Measurements from ENCODE around the gene ATXN7L2. TPM values are rescaled to one million over a fixed set of nuclear protein-coding genes. Genes with fewer than 3 reads are reported as not detected.

The ATXN7L2 gene
- total RNA-seq, 1 donor from 2014 or later = 4.9 TPM

GRCh38 chr1:109481646-109482045, 2.1 kb upstream of the ATXN7L2 start:
- Histone ChIP-seq H3K27ac (no peak overlapping the region), H3K27me3 (no peaks in the 10 kb centered on the region), H3K9me3 (no peaks in the 10 kb centered on the region), H3K4me3 (no peak overlapping the region), H3K4me1 (peaks cover 19% of the 10 kb centered on the region), H3K36me3 (no peaks in the 10 kb centered on the region)
- TF ChIP-seq POLR2A (IDR thresholded peaks at IDR 0.05) (no peak), POLR2AphosphoS5 (IDR thresholded peaks at IDR 0.05; ENCODE audit: insufficient read depth in 1 of 2, low read depth in 1 of 2) (no peak), CTCF (IDR thresholded peaks at IDR 0.05) (no peak)
- no peak for DNase-seq (ENCODE audit: extremely low spot score in 2 of 2)
- intact Hi-C loops (cut with DNase I) = no loop called here

- Histone ChIP-seq H3K36me3 (no peaks in the 10 kb centered on the region), H3K27ac (no peak overlapping the region), H3K4me1 (peaks cover 19% of the 10 kb centered on the region), H3K9me3 (no peaks in the 10 kb centered on the region), H3K27me3 (no peaks in the 10 kb centered on the region), H3K4me3 (no peak overlapping the region)
- intact Hi-C loops (cut with DNase I) = no loop called here
- TF ChIP-seq CTCF (IDR thresholded peaks at IDR 0.05) (no peak), POLR2AphosphoS5 (IDR thresholded peaks at IDR 0.05; ENCODE audit: insufficient read depth in 1 of 2, low read depth in 1 of 2) (no peak), POLR2A (IDR thresholded peaks at IDR 0.05) (no peak)
- DNase-seq (ENCODE audit: extremely low spot score in 2 of 2) = no peak
Observed at GRCh38 chr1:109482242-109482641, 1.5 kb upstream of the ATXN7L2 start.

GRCh38 chr1:109482791-109483671, 674 bp upstream of the ATXN7L2 start:
- H3K36me3 ChIP-seq = no peaks in the 10 kb centered on the region
- intact Hi-C loops (cut with DNase I) = no loop called here
- H3K9me3 ChIP-seq = no peaks in the 10 kb centered on the region
- DNase-seq (ENCODE audit: extremely low spot score in 2 of 2) = no peak
- H3K4me3 ChIP-seq = peak overlapping the region; percentile 66 to 72
- no peaks in the 10 kb centered on the region for H3K27me3 ChIP-seq
- TF ChIP-seq CTCF (IDR thresholded peaks at IDR 0.05) = no peak
- H3K27ac ChIP-seq = peak overlapping the region; percentile 70
- peaks cover 19% of the 10 kb centered on the region for H3K4me1 ChIP-seq

GRCh38 chr1:109484519-109484975, 842 bp downstream of the ATXN7L2 start:
- Histone ChIP-seq H3K9me3 (no peaks in the 10 kb centered on the region), H3K36me3 (no peaks in the 10 kb centered on the region), H3K4me1 (peaks cover 19% of the 10 kb centered on the region), H3K27me3 (no peaks in the 10 kb centered on the region), H3K27ac (peak overlapping the region; percentile 97), H3K4me3 (peak overlapping the region; percentile 66 to 72)
- intact Hi-C loops (cut with DNase I) = no loop called here
- no peak for DNase-seq (ENCODE audit: extremely low spot score in 2 of 2)
- TF ChIP-seq POLR2AphosphoS5 (IDR thresholded peaks at IDR 0.05; ENCODE audit: insufficient read depth in 1 of 2, low read depth in 1 of 2) = no peak
- no peak for TF ChIP-seq POLR2A (IDR thresholded peaks at IDR 0.05)

- Histone ChIP-seq H3K36me3 (no peaks in the 10 kb centered on the region), H3K4me1 (peaks cover 19% of the 10 kb centered on the region), H3K27me3 (no peaks in the 10 kb centered on the region), H3K4me3 (peak overlapping the region; percentile 66 to 72), H3K27ac (no peak overlapping the region), H3K9me3 (no peaks in the 10 kb centered on the region)
- no peak for TF ChIP-seq CTCF (IDR thresholded peaks at IDR 0.05)
- intact Hi-C loops (cut with DNase I) = no loop called here
- no peak for DNase-seq (ENCODE audit: extremely low spot score in 2 of 2)
Observed at GRCh38 chr1:109485001-109485400, 1.3 kb downstream of the ATXN7L2 start.
